Activated CD4-positive, alpha-beta T cell treated with anti-CD3 and anti-CD28 coated beads for 36 hours (primary cell): Measurements from ENCODE around the gene BPIFB3. TPM values are rescaled to one million over a fixed set of nuclear protein-coding genes. Genes with fewer than 3 reads are reported as not detected.

Source experiments
- ATAC-seq: fragments of 200-7000 bp; cut with Tn5 transposase; one replicate; pipeline ENCODE4 v1.10.0; 2021; ENCODE audit warnings: mild to moderate bottlenecking, moderate library complexity
- CTCF ChIA-PET: fragments of 350-600 bp; sonication (Branson Sonifier 250); formaldehyde crosslinking; loops from one replicate; lab custom pipeline; 2021; ENCODE audit warnings: antibody characterized with exemption; lab: Charles Lee
- POLR2A ChIA-PET: fragments of 350-600 bp; sonication (Branson Sonifier 250); formaldehyde crosslinking; loops from one replicate; lab custom pipeline; 2021; ENCODE audit warnings: antibody characterized with exemption, inconsistent platforms; lab: Charles Lee
- DNase-seq: peaks from one replicate; pipeline ENCODE4 v3.0.0-alpha.2; 2020
- H3K27ac Mint-ChIP-seq: one replicate; pipeline ENCODE4 v1.8.0; 2021; ENCODE audit warnings: mixed read lengths
- H3K27me3 Mint-ChIP-seq: one replicate; pipeline ENCODE4 v1.8.0; 2021; ENCODE audit warnings: mixed read lengths
- H3K36me3 Mint-ChIP-seq: one replicate; pipeline ENCODE4 v1.8.0; 2021; ENCODE audit warnings: low read depth, mixed read lengths
- H3K4me1 Mint-ChIP-seq: one replicate; pipeline ENCODE4 v1.8.0; 2021; ENCODE audit warnings: mixed read lengths
- H3K4me3 Mint-ChIP-seq: one replicate; pipeline ENCODE4 v1.8.0; 2021; ENCODE audit warnings: mild to moderate bottlenecking, moderate library complexity, mixed read lengths
- H3K9me3 Mint-ChIP-seq: one replicate; pipeline ENCODE4 v1.8.0; 2021; ENCODE audit warnings: low read depth, mixed read lengths
- intact Hi-C, 2 experiments: fragments of 100-400 bp; cut with DNase I in 1 of 2; cut with micrococcal nuclease in 1 of 2; formaldehyde crosslinking; loops; one replicate each; pipeline versions ENCODE4 v1.14.2 to v1.15.1; 2022 to 2024; cut with DNase I, micrococcal nuclease
- total RNA-seq, 2 experiments: library from RNA; stranded (reverse); gene quantifications; one replicate each; pipeline ENCODE4 v1.2.3, GENCODE V29; 2021

Gene BPIFB3, protein sequence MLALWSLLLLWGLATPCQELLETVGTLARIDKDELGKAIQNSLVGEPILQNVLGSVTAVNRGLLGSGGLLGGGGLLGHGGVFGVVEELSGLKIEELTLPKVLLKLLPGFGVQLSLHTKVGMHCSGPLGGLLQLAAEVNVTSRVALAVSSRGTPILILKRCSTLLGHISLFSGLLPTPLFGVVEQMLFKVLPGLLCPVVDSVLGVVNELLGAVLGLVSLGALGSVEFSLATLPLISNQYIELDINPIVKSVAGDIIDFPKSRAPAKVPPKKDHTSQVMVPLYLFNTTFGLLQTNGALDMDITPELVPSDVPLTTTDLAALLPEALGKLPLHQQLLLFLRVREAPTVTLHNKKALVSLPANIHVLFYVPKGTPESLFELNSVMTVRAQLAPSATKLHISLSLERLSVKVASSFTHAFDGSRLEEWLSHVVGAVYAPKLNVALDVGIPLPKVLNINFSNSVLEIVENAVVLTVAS
- total RNA-seq, result not detected

DNA sequence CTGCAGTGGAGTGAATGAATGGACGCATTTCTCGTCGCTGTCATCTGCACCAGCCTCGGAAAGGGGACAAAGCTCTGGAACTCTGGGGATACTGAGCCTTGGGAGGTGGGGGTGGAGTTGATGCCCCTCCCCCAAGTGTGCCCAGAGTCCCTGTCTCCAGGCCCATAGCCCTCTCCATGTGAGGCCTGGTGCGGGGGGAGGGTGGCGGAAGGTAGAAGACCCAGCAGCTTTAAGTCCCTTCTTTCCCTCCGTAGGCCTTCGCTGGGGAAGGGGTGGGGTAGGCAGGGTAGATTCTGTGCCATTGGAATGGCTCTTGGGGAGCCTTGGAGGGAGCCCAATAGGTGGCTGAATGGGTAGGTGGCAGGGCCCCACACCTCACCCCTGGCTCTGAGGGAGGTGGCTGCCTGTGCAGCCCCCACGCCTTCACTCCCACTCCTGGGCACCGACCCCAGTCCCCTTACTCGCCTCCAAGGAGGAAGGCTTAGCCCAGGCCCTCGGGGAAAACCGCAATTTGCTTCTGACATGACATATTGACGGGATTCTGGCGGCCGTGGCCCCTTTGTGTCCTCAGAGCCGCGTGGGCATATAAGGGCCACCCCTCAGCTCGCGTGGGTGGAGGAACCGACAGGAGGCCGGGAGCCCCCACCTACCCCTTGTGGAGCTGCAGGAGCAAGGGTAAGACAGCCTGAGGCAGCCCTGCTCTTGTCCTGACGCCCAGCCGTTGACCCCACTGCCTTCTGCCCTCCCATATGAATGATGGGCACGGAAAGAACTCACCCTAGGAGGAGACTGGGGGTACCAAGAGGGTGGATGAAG, at the start of gene BPIFB3:
Gene BPIFB3, plus strand, starts transcription at position 613 of the 816 bp plus-strand sequence. CDS start 1,533 bp downstream, outside the sequence.
- intact Hi-C loops, result no loop called here

DNA sequence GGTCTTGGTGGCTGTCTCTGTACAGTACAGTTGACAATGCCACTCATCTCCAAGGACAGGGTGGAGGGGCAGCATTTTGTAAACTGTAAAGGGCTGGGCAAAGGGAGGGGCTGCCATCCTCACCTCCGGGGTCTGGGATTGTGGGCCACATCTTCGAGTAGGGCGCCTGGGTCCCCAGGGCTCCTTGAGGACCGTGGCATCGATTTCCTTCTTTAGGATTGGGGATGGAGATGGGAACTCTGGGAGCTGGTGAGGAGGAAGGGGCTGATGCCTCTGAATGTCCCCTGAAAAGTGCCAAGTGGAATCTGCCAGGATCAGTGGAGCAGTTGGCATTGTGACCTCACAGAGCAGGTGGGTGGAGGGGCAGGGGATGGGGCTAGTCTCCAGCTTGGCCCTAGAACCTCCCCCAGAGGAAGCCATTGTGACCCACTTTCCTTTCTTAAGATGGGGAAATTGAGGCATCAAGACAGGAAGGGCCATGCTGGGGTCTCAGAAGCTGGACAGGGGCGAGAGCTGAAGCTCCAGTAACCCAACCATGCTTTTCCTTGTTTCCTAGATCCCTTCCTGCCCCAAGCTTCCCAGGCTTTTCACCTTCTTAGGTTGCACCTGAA, 49.5 kb upstream of the BPIFB3 start, which contains the start of gene SUN5:
Gene SUN5, minus strand, starts transcription at position 293 of the 611 bp plus-strand sequence. Its CDS starts 93 bp downstream, at position 200.
- POLR2A ChIA-PET, result no interaction called here
- no peak for ATAC-seq
- intact Hi-C loops, result loop anchor here (2.0 to 10.0 kb wide), 2 partner anchors 59 to 213 kb away; no protein-coding TSS in a partner anchor
- CTCF ChIA-PET, result interaction anchor here (0.6 to 3.9 kb wide), 26 partner anchors 9 to 309 kb away, joined by 3 to 43 read pairs (median 4); partner anchors contain the start of gene MAPRE1
- H3K4me1 Mint-ChIP-seq, result peaks cover 16% of the 10 kb centered on the region
- H3K36me3 Mint-ChIP-seq, result no peaks in the 10 kb centered on the region
- peaks cover 3% of the 10 kb centered on the region for H3K9me3 Mint-ChIP-seq
- no peaks in the 10 kb centered on the region for H3K27me3 Mint-ChIP-seq
- no peak for DNase-seq
- H3K27ac Mint-ChIP-seq, result no peak within 1 kb of the TSS
- no peak within 1 kb of the TSS for H3K4me3 Mint-ChIP-seq

More for the DNA sequence above, at the start of gene BPIFB3:
- H3K9me3 Mint-ChIP-seq, result no peaks in the 10 kb centered on the region
- DNase-seq (no peak), ATAC-seq (no peak)
- no peaks in the 10 kb centered on the region for H3K27me3 Mint-ChIP-seq
- H3K4me3 Mint-ChIP-seq, result no peak within 1 kb of the TSS
- ChIA-PET CTCF (no interaction called here), POLR2A (no interaction called here)
- H3K27ac Mint-ChIP-seq, result no peak within 1 kb of the TSS
- no peaks in the 10 kb centered on the region for H3K36me3 Mint-ChIP-seq
- no peaks in the 10 kb centered on the region for H3K4me1 Mint-ChIP-seq

DNA sequence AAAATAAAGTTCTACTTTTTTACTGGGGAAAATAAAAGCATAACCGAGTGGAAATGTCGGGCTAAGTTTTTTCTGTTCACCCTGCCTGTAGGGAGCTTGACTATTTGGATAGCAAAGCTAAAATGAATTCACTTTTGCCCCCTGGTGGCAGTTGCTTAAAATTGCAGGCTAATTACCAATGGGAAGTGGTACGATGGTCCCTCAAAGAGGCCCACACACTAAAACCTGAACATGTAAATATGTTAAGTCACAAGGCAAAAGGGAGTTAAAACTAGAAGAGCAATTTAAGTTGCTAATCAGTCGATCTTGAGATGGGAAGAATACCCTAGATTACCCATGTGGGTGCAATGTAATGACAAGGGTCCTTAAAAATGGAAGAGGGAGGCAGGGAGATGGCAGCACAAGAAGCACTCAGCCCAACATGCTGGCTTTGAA, 48.6 kb upstream of the BPIFB3 start:
- Mint-ChIP-seq H3K9me3 (peaks cover 3% of the 10 kb centered on the region), H3K4me1 (peaks cover 14% of the 10 kb centered on the region), H3K4me3 (no peak overlapping the region), H3K36me3 (no peaks in the 10 kb centered on the region), H3K27me3 (no peaks in the 10 kb centered on the region), H3K27ac (no peak overlapping the region)
- DNase-seq (peak; percentile 59), ATAC-seq (peak; percentile 78)
- POLR2A ChIA-PET, result no interaction called here
- intact Hi-C loops, result loop anchor here (1.0 to 10.0 kb wide), 4 partner anchors 60 to 214 kb away; no protein-coding TSS in a partner anchor
- CTCF ChIA-PET, result interaction anchor here (0.6 to 3.9 kb wide), 28 partner anchors 10 to 340 kb away, joined by 3 to 43 read pairs (median 4); partner anchors contain the start of gene MAPRE1

DNA sequence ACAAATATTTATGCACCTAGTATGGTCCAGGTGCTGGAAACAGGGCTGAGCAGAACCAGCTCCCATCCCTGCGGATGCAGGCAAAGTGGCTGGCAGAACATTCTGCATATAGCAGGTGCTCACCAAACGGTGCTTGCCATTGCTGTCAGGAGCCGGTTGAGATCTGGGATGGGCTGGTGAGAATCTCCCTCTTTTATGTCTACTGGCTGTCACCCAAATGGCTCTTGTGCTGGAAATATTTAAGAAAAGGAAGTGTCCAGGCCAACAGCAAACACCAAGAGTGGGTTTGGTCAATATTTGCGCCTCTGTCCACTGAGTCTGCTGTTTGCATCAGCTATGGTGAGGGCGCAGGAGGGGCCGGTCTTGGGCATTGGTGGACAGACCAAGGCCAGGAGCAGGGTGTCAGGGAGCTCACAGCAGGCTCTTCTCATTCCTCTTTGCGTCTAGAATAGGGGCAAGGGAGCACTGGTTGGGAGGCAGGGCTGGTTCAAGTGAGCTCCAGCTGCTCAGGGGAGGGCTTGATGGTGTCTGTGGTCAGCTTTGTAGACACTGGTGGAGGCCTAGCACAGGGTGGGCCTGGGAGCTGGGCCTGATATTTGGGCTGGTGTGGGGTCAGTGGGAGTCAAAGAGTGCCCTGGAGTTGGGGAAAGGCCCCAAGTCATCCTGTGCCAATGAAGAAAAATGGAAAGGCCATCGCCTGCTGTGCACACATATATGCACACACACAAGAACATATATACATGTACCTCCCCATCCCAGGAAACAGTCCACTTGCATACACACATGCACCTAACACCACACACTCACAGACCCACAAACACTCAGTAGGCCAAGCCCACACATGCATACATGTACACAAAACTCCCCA, 47.6 kb upstream of the BPIFB3 start:
- Mint-ChIP-seq H3K4me1 (peaks cover 8% of the 10 kb centered on the region), H3K4me3 (no peak overlapping the region), H3K27ac (no peak overlapping the region), H3K36me3 (no peaks in the 10 kb centered on the region), H3K27me3 (no peaks in the 10 kb centered on the region), H3K9me3 (peaks cover 3% of the 10 kb centered on the region)
- ATAC-seq (no peak), DNase-seq (no peak)
- intact Hi-C loops, result loop anchor here (1.0 to 10.0 kb wide), 4 partner anchors 61 to 215 kb away; no protein-coding TSS in a partner anchor
- ChIA-PET POLR2A (no interaction called here), CTCF (interaction anchor here (0.7 to 3.9 kb wide), 9 partner anchors 12 to 228 kb away, joined by 3 to 25 read pairs (median 4); no protein-coding TSS in a partner anchor)

DNA sequence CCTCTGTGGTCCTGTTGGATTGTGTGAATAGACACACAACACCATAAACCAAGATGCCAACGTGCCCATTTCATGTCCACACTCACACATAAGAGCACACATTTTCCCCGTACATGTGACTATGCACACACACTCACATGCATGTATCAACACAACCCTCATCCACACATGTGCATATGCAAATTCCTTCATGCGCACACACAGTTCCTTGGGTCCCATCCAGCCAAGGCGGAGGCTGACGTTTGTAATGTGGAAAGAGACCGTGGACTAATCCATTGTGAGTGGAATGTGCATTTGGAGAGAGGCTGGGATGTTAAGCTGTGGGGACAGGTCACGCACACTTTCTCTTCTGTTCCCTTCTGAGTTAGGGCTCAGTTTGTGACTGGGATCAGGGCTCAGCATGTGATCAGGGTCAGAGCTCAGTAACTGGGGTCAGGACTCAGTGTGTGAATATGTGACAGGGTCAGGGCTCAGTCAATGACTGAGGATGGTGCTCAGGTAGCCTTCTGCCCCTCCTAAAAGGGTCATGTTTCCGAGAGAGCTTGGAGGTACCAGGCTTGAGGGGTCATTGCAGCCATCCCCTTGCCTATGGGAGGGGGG, 46.8 kb upstream of the BPIFB3 start:
- intact Hi-C loops, result loop anchor here in 1 of 2 experiments (10.0 kb wide), 1 partner anchor 62 kb away; no protein-coding TSS in a partner anchor
- H3K27me3 Mint-ChIP-seq, result no peaks in the 10 kb centered on the region
- ChIA-PET POLR2A (no interaction called here), CTCF (interaction anchor here (0.7 to 3.9 kb wide), 5 partner anchors 32 to 229 kb away, joined by 3 to 25 read pairs (median 4); no protein-coding TSS in a partner anchor)
- no peak overlapping the region for H3K4me3 Mint-ChIP-seq
- DNase-seq (no peak), ATAC-seq (no peak)
- H3K27ac Mint-ChIP-seq, result no peak overlapping the region
- no peaks in the 10 kb centered on the region for H3K36me3 Mint-ChIP-seq
- peaks cover 6% of the 10 kb centered on the region for H3K4me1 Mint-ChIP-seq
- H3K9me3 Mint-ChIP-seq, result peaks cover 3% of the 10 kb centered on the region

DNA sequence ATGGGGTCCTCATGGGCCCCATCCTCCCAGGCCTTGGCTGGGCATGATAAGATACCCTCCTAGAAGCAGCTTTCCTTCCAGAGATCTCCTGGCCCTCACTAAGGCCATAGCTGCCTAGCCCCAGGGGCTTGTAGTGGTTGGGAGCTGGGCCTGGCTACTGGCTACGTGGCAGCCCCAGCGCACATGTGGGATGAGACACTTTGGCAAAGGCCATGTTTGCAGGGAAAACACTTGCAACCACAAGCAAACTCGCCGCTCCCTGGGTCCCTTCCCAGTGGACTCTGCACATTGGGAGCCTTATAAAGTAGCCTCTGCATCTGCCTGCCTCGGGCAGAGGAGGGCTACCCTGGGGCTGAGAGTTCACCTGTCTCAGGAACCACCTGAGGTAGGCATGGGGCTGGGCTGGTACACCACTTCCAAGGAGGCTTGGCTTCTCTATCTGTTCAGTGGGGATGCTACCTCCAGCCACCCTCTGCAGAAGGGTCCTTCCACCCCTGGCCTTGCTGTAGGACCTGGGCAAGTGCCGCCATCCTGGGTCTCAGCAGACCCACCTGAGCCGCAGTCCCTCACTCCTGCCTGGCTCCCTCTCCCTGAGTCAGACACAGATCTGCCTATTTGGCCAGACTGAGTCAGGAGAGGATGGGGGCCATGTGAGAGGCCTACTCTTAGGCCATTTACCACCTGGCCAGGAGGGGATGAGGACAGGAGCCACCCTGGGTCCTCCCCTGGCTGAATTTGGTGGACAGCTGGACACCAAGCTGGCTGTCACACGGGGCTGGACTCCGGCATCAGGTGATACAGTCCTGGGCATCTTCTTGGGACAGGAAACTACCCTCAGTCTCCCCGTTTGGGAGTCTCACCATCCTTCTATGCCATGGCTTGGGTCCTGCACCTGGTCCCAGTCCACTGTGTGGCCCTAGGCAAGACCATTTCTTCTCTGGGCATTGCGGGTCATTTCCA, 46.0 kb upstream of the BPIFB3 start, which contains the start of gene BPIFB2:
Gene BPIFB2, plus strand, starts transcription at position 329 of the 960 bp plus-strand sequence. CDS start 871 bp downstream, outside the sequence.
- ATAC-seq (no peak), DNase-seq (no peak)
- ChIA-PET CTCF (interaction anchor here (0.9 to 3.9 kb wide), 4 partner anchors 31 to 208 kb away, joined by 3 to 25 read pairs (median 4); no protein-coding TSS in a partner anchor), POLR2A (no interaction called here)
- Mint-ChIP-seq H3K27ac (no peak within 1 kb of the TSS), H3K9me3 (peaks cover 3% of the 10 kb centered on the region), H3K27me3 (no peaks in the 10 kb centered on the region), H3K4me1 (peaks cover 3% of the 10 kb centered on the region), H3K4me3 (no peak within 1 kb of the TSS), H3K36me3 (no peaks in the 10 kb centered on the region)
- intact Hi-C loops, result loop anchor here in 1 of 2 experiments (10.0 kb wide), 1 partner anchor 63 kb away; no protein-coding TSS in a partner anchor

DNA sequence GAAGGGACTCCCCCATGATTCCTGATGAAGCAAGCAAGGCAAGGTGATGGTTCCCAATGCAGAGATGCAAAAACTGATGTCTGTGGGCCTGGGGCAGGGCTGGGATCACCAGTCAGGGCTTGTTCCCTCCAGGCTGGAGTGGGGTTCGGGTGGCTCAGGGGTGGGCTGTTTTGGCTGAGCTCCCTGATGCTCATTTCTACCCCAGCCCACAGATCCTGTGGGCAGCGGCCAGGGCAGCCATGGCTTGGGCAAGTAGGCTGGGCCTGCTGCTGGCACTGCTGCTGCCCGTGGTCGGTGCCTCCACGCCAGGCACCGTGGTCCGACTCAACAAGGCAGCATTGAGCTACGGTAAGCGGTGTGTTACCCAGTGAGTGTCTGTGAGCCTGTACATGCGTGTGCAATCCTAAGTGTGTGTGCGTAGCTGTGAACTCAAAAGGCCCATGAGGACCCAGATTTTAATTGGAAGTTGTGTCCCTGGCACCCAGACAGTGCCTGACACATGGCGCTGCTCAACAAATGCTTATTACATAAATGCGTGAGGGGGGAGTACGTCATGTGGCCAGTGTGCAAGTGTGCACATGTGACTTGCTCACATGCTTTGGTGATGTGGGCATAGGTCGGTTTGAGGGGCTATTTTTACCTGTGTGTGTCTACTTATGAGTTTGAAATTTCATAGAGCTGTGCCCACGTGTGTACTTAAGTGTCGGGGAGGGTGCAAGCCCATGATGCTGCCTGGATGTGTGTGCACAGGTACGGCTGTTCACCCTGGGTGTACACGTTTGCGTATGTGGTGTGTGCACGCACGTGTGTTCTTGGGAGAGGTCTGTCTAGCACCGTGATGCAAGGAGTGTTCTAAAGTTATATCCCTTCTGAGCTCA, 45.1 kb upstream of the BPIFB3 start:
- Mint-ChIP-seq H3K36me3 (no peaks in the 10 kb centered on the region), H3K27me3 (no peaks in the 10 kb centered on the region), H3K4me1 (peaks cover 3% of the 10 kb centered on the region), H3K27ac (no peak overlapping the region), H3K9me3 (peaks cover 3% of the 10 kb centered on the region), H3K4me3 (no peak overlapping the region)
- ATAC-seq, result no peak
- no peak for DNase-seq
- POLR2A ChIA-PET, result no interaction called here
- intact Hi-C loops, result loop anchor here in 1 of 2 experiments (10.0 kb wide), 1 partner anchor 64 kb away; no protein-coding TSS in a partner anchor
- CTCF ChIA-PET, result interaction anchor here (1.7 kb wide), 1 partner anchor 107 kb away, joined by 5 read pairs; no protein-coding TSS in a partner anchor
